ENCODE results near the gene SLC8A2.
"Not testable (repeated sequence)": the region's sequence is repeated elsewhere in the genome, so short reads cannot be mapped to it uniquely, and the experiment has no call there.

Gene SLC8A2

GRCh38 chr19:47405854-47406417, 65.8 kb downstream of the SLC8A2 start:
- no peak for DNase-seq

GRCh38 chr19:47405197-47405550, 66.5 kb downstream of the SLC8A2 start:
- DNase-seq = no peak

- DNase-seq = no peak
Observed at GRCh38 chr19:47404334-47405196, 67.1 kb downstream of the SLC8A2 start.

GRCh38 chr19:47402504-47402903, 69.2 kb downstream of the SLC8A2 start:
- no peak for DNase-seq

GRCh38 chr19:47398707-47399597, 72.7 kb downstream of the SLC8A2 start:
- DNase-seq = no peak

GRCh38 chr19:47391510-47392223, 80.0 kb downstream of the SLC8A2 start:
- DNase-seq = peak; percentile 79

- no peak for DNase-seq
Observed at GRCh38 chr19:47390533-47391488, 80.9 kb downstream of the SLC8A2 start.

- DNase-seq = peak; percentile 46
Observed at GRCh38 chr19:47389150-47389556, 82.5 kb downstream of the SLC8A2 start.

GRCh38 chr19:47388721-47389120, 83.0 kb downstream of the SLC8A2 start:
- DNase-seq = not testable (repeated sequence)

- not testable (repeated sequence) for DNase-seq
Observed at GRCh38 chr19:47387623-47388022, 84.1 kb downstream of the SLC8A2 start.

GRCh38 chr19:47386582-47386981, 85.1 kb downstream of the SLC8A2 start:
- DNase-seq = not testable (repeated sequence)

GRCh38 chr19:47384533-47384932, 87.2 kb downstream of the SLC8A2 start:
- not testable (repeated sequence) for DNase-seq

GRCh38 chr19:47383890-47384289, 87.8 kb downstream of the SLC8A2 start:
- DNase-seq = not testable (repeated sequence)

- DNase-seq = peak; percentile 48
Observed at GRCh38 chr19:47381653-47382279, 89.9 kb downstream of the SLC8A2 start.

GRCh38 chr19:47381121-47381520, 90.6 kb downstream of the SLC8A2 start:
- DNase-seq = no peak

GRCh38 chr19:47380559-47380958, 91.1 kb downstream of the SLC8A2 start:
- no peak for DNase-seq

- no peak for DNase-seq
Observed at GRCh38 chr19:47379381-47379938, 92.2 kb downstream of the SLC8A2 start.

- no peak for DNase-seq
Observed at GRCh38 chr19:47378246-47378645, 93.4 kb downstream of the SLC8A2 start.
